Activated T-cell treated with anti-CD3 and anti-CD28 coated beads, Interleukin-2, amount 50 U/mL, for 24 hours (primary cell): ENCODE measurements around the gene SMAD5.

Experiments used
- DNase-seq: peaks from one replicate; pipeline ENCODE4 v3.0.0-alpha.2; 2020
- H3K27ac Mint-ChIP-seq: 2 replicates; pipeline ENCODE4 v1.8.0; 2020; ENCODE audit warnings: mild to moderate bottlenecking, mixed read lengths
- H3K27me3 Mint-ChIP-seq: 2 replicates; pipeline ENCODE4 v1.8.0; 2020; ENCODE audit warnings: mixed read lengths
- H3K36me3 Mint-ChIP-seq: 2 replicates; pipeline ENCODE4 v1.8.0; 2020; ENCODE audit warnings: low read depth, mixed read lengths
- H3K4me1 Mint-ChIP-seq: 2 replicates; pipeline ENCODE4 v1.8.0; 2020; ENCODE audit warnings: low read depth, mixed read lengths
- H3K4me3 Mint-ChIP-seq: 2 replicates; pipeline ENCODE4 v1.8.0; 2020; ENCODE audit warnings: mild to moderate bottlenecking, moderate library complexity, mixed read lengths
- H3K9me3 Mint-ChIP-seq: 2 replicates; pipeline ENCODE4 v1.8.0; 2020; ENCODE audit warnings: mixed read lengths

The SMAD5 gene

GRCh38 chr5:136132557-136133221, at the start of gene SMAD5:
Gene SMAD5 (plus strand): TSS chr5:136132845. CDS start chr5:136153761, 20,916 bp downstream.
- peak within 1 kb of the TSS; percentile 87 for H3K27ac Mint-ChIP-seq
- no peaks in the 10 kb centered on the region for H3K9me3 Mint-ChIP-seq
- peaks cover 32% of the 10 kb centered on the region for H3K4me1 Mint-ChIP-seq
- peaks cover 40% of the 10 kb centered on the region for H3K27me3 Mint-ChIP-seq
- peak; percentile 83 for DNase-seq
- H3K4me3 Mint-ChIP-seq, result peak within 1 kb of the TSS; percentile 86
- no peaks in the 10 kb centered on the region for H3K36me3 Mint-ChIP-seq

- Mint-ChIP-seq H3K27me3 (peaks cover 18% of the 10 kb centered on the region), H3K4me3 (no peak overlapping the region), H3K27ac (no peak overlapping the region), H3K36me3 (no peaks in the 10 kb centered on the region), H3K4me1 (peaks cover 9% of the 10 kb centered on the region), H3K9me3 (no peaks in the 10 kb centered on the region)
- DNase-seq, result no peak
Observed at GRCh38 chr5:136084698-136085097, 47.9 kb upstream of the SMAD5 start.

DNA sequence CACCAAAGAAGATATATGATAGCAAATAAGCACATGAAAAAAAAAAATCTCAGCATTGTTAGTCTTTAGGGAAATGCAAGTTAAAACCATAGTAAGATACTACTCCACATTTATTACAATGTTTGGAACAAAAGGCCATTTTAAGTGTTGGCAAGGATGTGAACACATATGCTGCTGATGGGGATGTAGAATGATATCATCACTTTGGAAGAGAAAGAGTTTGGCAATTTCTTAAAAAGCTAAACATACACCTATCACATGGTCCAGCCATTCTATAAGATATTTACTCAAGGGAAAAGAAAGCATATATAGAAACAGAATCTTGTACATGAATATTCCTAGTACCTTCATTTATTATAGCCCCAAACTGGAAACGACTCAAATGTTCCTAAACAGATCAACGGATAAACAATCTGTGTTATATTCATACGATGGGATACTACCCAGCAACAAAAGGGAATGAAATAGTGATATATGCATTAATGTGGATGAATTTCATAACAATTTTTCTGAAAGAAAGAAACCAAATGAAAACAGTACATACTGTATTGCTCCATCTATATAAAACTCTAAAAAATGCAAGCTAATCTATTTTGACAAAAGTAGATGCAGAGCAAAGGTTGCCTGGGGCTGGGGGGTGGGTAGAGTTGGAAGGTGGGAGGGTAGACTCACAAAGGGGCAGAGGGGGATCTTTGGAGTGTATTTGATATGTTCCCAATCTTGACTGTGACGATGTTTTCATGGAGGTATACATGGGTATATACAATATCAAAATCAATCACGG, 45.7 kb upstream of the SMAD5 start:
- H3K36me3 Mint-ChIP-seq, result no peaks in the 10 kb centered on the region
- no peak overlapping the region for H3K4me3 Mint-ChIP-seq
- no peaks in the 10 kb centered on the region for H3K4me1 Mint-ChIP-seq
- H3K9me3 Mint-ChIP-seq, result no peaks in the 10 kb centered on the region
- DNase-seq, result no peak
- no peak overlapping the region for H3K27ac Mint-ChIP-seq
- H3K27me3 Mint-ChIP-seq, result no peaks in the 10 kb centered on the region

DNA sequence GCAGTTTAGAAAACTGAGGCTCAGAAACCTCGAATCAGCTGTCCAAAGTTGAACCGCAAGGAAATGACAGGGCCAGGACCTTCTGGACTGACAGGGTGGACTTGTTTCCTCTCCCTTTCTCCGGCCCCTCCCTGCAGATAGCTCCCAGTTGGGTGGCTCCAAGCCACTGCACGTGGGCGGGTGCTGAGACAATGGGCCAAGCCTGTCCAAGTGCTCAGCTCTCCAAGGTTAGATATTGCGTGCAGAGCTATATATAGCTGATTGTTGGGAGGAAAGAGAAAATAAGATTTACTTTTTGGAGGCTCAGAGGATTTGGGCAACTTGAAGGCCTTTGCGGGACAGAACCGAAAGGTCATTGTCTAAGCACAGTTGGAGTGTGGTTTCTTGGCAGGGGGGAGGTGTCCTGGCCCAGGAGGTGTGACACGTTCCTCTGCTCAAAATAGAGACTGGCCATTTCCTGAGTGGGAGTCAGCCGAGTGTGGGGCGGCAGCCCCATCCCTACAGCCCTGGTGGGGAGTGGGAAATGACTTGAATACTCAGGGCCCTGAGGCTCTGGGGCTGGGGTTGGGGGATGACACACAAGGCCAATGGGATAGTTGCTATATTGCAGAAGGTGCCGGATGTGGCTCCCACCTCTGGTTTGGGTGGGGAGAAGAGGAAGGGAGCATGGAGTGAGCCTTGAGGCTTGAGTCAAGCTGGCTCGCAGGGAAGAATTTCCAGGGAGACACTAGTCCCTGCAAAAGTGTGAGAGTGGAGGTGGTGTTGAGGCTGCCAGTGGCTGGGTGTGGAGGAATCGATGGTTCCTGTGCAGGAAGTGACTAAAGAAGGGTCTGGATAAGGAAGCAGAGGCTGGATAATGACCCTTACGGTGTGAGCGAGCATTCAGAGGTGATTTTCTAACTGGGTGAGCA, 44.4 kb upstream of the SMAD5 start:
- no peak overlapping the region for H3K4me3 Mint-ChIP-seq
- DNase-seq, result no peak
- H3K27me3 Mint-ChIP-seq, result no peaks in the 10 kb centered on the region
- H3K36me3 Mint-ChIP-seq, result no peaks in the 10 kb centered on the region
- H3K4me1 Mint-ChIP-seq, result no peaks in the 10 kb centered on the region
- H3K27ac Mint-ChIP-seq, result no peak overlapping the region
- H3K9me3 Mint-ChIP-seq, result no peaks in the 10 kb centered on the region

GRCh38 chr5:136089791-136090190, 42.9 kb upstream of the SMAD5 start:
- Mint-ChIP-seq H3K9me3 (no peaks in the 10 kb centered on the region), H3K4me3 (no peak overlapping the region), H3K36me3 (no peaks in the 10 kb centered on the region), H3K27ac (no peak overlapping the region), H3K4me1 (no peaks in the 10 kb centered on the region), H3K27me3 (peaks cover 5% of the 10 kb centered on the region)
- no peak for DNase-seq

DNA sequence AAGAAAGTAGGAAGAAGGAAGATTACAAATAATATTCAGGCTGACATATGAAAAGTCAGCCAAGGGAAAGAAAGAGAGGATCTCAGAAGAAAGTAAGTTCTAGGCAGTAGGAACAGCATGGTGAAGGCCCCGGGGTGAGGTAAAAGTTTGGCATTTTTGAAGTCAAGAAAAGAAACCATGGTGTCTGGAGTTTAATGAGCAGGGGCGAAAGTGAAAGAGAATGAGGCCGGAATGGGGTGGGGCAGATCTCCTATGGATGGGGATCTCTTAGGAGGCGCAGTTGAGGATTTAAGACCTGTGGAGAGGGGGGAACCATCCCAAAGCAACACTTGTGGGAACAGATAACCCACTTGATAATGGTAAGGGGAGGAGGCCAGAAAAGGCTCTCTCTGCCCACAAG, 42.3 kb upstream of the SMAD5 start:
- H3K27me3 Mint-ChIP-seq, result peaks cover 10% of the 10 kb centered on the region
- H3K4me1 Mint-ChIP-seq, result no peaks in the 10 kb centered on the region
- H3K36me3 Mint-ChIP-seq, result no peaks in the 10 kb centered on the region
- no peak overlapping the region for H3K27ac Mint-ChIP-seq
- H3K9me3 Mint-ChIP-seq, result no peaks in the 10 kb centered on the region
- H3K4me3 Mint-ChIP-seq, result no peak overlapping the region
- DNase-seq, result no peak

- Mint-ChIP-seq H3K27me3 (peaks cover 17% of the 10 kb centered on the region), H3K36me3 (no peaks in the 10 kb centered on the region), H3K9me3 (no peaks in the 10 kb centered on the region), H3K27ac (no peak overlapping the region), H3K4me1 (no peaks in the 10 kb centered on the region), H3K4me3 (no peak overlapping the region)
- no peak for DNase-seq
Observed at GRCh38 chr5:136094189-136094912, 38.3 kb upstream of the SMAD5 start.

GRCh38 chr5:136094913-136095641, 37.6 kb upstream of the SMAD5 start:
- no peak overlapping the region for H3K27ac Mint-ChIP-seq
- H3K4me1 Mint-ChIP-seq, result no peaks in the 10 kb centered on the region
- H3K27me3 Mint-ChIP-seq, result peaks cover 17% of the 10 kb centered on the region
- no peak for DNase-seq
- no peaks in the 10 kb centered on the region for H3K36me3 Mint-ChIP-seq
- no peak overlapping the region for H3K4me3 Mint-ChIP-seq
- no peaks in the 10 kb centered on the region for H3K9me3 Mint-ChIP-seq

GRCh38 chr5:136098176-136098575, 34.5 kb upstream of the SMAD5 start:
- Mint-ChIP-seq H3K27ac (no peak overlapping the region), H3K4me3 (no peak overlapping the region), H3K27me3 (peaks cover 17% of the 10 kb centered on the region), H3K9me3 (no peaks in the 10 kb centered on the region), H3K4me1 (no peaks in the 10 kb centered on the region), H3K36me3 (no peaks in the 10 kb centered on the region)
- no peak for DNase-seq

DNA sequence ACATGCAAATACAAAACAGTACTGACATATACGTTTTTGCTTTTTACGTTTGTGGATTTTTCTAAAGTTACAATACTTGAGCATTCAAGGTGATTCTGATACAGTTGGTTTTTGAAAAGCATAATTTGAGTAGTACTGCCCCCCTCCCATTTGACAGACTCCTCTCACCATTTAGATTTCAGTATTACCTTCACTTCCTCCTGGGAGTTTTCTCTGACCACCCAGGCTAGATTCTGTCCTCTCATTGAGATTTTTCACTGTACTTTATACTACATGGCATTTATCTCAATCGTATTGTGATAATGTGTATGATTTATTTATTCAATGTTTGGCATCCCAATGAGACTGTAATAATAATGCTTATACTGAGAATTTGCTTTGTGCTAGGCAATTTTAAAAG, 32.8 kb upstream of the SMAD5 start:
- H3K4me1 Mint-ChIP-seq, result no peaks in the 10 kb centered on the region
- H3K9me3 Mint-ChIP-seq, result no peaks in the 10 kb centered on the region
- no peak overlapping the region for H3K27ac Mint-ChIP-seq
- no peaks in the 10 kb centered on the region for H3K36me3 Mint-ChIP-seq
- no peak for DNase-seq
- peaks cover 11% of the 10 kb centered on the region for H3K27me3 Mint-ChIP-seq
- H3K4me3 Mint-ChIP-seq, result no peak overlapping the region

DNA sequence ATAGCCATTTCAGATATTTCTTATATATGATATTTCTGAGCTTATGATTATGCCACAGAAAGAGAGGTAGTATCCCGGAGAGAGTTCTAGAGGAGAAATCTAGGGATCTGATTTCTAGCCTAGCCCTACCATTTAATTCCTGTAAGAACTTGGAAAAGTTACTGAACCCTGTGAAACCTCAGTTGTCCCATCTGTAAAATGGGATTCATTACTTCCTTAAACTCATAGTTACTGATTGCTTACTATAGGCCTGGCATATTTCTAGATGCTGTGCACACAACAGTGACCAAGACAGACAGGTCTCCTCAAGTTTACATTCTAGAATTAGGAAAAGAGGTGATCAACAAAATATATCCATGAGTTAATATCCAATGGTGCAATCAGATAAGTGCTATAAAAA, 30.8 kb upstream of the SMAD5 start:
- no peak for DNase-seq
- Mint-ChIP-seq H3K4me1 (no peaks in the 10 kb centered on the region), H3K9me3 (no peaks in the 10 kb centered on the region), H3K27ac (no peak overlapping the region), H3K36me3 (no peaks in the 10 kb centered on the region), H3K4me3 (no peak overlapping the region), H3K27me3 (no peaks in the 10 kb centered on the region)

GRCh38 chr5:136103118-136103517, 29.5 kb upstream of the SMAD5 start:
- Mint-ChIP-seq H3K27ac (no peak overlapping the region), H3K4me3 (no peak overlapping the region), H3K4me1 (no peaks in the 10 kb centered on the region)

GRCh38 chr5:136104306-136104965, 28.2 kb upstream of the SMAD5 start:
- H3K27ac Mint-ChIP-seq, result no peak overlapping the region
- H3K4me1 Mint-ChIP-seq, result no peaks in the 10 kb centered on the region
- H3K4me3 Mint-ChIP-seq, result no peak overlapping the region
- H3K36me3 Mint-ChIP-seq, result no peaks in the 10 kb centered on the region
- no peak for DNase-seq
- H3K9me3 Mint-ChIP-seq, result no peaks in the 10 kb centered on the region
- no peaks in the 10 kb centered on the region for H3K27me3 Mint-ChIP-seq

More at GRCh38 chr5:136103118-136103517, 29.5 kb upstream of the SMAD5 start:
- Mint-ChIP-seq H3K9me3 (no peaks in the 10 kb centered on the region), H3K36me3 (no peaks in the 10 kb centered on the region), H3K27me3 (no peaks in the 10 kb centered on the region)
- DNase-seq, result no peak
